HepG2 (cell line): ENCODE results near the gene ANKHD1. TPM values are rescaled to one million over a fixed set of nuclear protein-coding genes. Genes with fewer than 3 reads are reported as not detected.
A peak's percentile ranks its signal among the peaks of the same experiment; 100 is the strongest.

Experiments used
- MED13 ChIP-seq: sonication (generic); formaldehyde crosslinking; IDR thresholded peaks from 2 replicates; pipeline ENCODE4 v1.5.0; 2020; ENCODE audit warnings: missing genetic modification reagents
- PHB2 ChIP-seq: fragments of 450-650 bp; IDR thresholded peaks from 2 replicates; pipeline ENCODE4 v1.6.1; 2018; ENCODE audit not compliant: partially characterized antibody
- PPARG ChIP-seq: conservative IDR thresholded peaks from 2 replicates; pipeline ENCODE4 v1.6.1; 2016; ENCODE audit warnings: missing biosample characterization, missing genetic modification reagents
- TOE1 ChIP-seq: sonication (generic); formaldehyde crosslinking; IDR thresholded peaks from 2 replicates; pipeline ENCODE4 v1.4.0; 2020; ENCODE audit warnings: mild to moderate bottlenecking, missing genetic modification reagents
- ZNF282 ChIP-seq: fragments of 450-650 bp; IDR thresholded peaks from 2 replicates; pipeline ENCODE4 v1.6.1; 2018; ENCODE audit not compliant: partially characterized antibody
- ZNF431 ChIP-seq: sonication (generic); formaldehyde crosslinking; IDR thresholded peaks from 2 replicates; pipeline ENCODE4 v1.9.0; 2022; ENCODE audit warnings: missing genetic modification reagents, low read depth, mild to moderate bottlenecking, borderline replicate concordance
- ZNF446 ChIP-seq: sonication (generic); formaldehyde crosslinking; IDR thresholded peaks from 2 replicates; pipeline ENCODE4 v1.5.0; 2020; ENCODE audit warnings: mild to moderate bottlenecking, missing genetic modification reagents
- ZNF546 ChIP-seq: sonication (generic); formaldehyde crosslinking; conservative IDR thresholded peaks from 2 replicates; pipeline ENCODE4 v1.8.1; 2023; ENCODE audit warnings: mild to moderate bottlenecking, missing genetic modification reagents
- polyA plus RNA-seq, 8 experiments: library from polyadenylated mRNA; depleted of rRNA in 3 of 8; stranded (reverse) in 7 of 8; unstranded in 1 of 8; fragments of >200 nt; fragmentation: Illumina TruSeq in 4 of 8; extraction: Trizol in 4 of 8; gene quantifications; 2 replicates each; pipeline versions ENCODE4 v1.2.1 to v1.2.3, GENCODE V29; 2011 to 2016; ENCODE audit warnings: low read depth in 4 of 8, missing spikeins in 1 of 8, mixed read lengths in 1 of 8; ENCODE audit not compliant: insufficient read depth in 1 of 8
- total RNA-seq, 5 experiments: library from RNA; depleted of rRNA; stranded (reverse); fragments of >200 nt; fragmentation: Illumina TruSeq; extraction: Trizol; gene quantifications; 2 replicates each; pipeline ENCODE4 v1.2.3, GENCODE V29; 2016; ENCODE audit warnings: low read depth in 1 of 5
- TF ChIP-seq, protein P1 (sequence below): sonication (generic); formaldehyde crosslinking; IDR thresholded peaks from 2 replicates; pipeline ENCODE4 v1.4.0; 2020; ENCODE audit warnings: mild to moderate bottlenecking, missing genetic modification reagents, borderline replicate concordance
- TF ChIP-seq, protein P2 (sequence below): sonication (generic); formaldehyde crosslinking; IDR thresholded peaks from 2 replicates; pipeline ENCODE4 v1.4.0; 2020; ENCODE audit warnings: mild to moderate bottlenecking, missing genetic modification reagents
- TF ChIP-seq, protein P3 (sequence below): sonication (generic); formaldehyde crosslinking; IDR thresholded peaks from 2 replicates; pipeline ENCODE4 v1.5.0; 2020; ENCODE audit warnings: missing genetic modification reagents
- TF ChIP-seq, protein P4 (sequence below), 2 experiments: fragments of 450-650 bp in 1 of 2; sonication (generic) in 1 of 2; formaldehyde crosslinking in 1 of 2; IDR thresholded peaks; 2 replicates each; pipeline versions ENCODE4 v1.6.1 to v1.8.0; 2016 to 2022; ENCODE audit warnings: antibody characterized with exemption in 1 of 2, mild to moderate bottlenecking in 1 of 2, missing genetic modification reagents in 1 of 2

ANKHD1 gene
- total and polyA plus RNA-seq, 2 of the 13 experiments (the other 11 are each of a cell fraction or from before 2014, with no cell fraction given): 69.9 to 82.0 TPM

DNA sequence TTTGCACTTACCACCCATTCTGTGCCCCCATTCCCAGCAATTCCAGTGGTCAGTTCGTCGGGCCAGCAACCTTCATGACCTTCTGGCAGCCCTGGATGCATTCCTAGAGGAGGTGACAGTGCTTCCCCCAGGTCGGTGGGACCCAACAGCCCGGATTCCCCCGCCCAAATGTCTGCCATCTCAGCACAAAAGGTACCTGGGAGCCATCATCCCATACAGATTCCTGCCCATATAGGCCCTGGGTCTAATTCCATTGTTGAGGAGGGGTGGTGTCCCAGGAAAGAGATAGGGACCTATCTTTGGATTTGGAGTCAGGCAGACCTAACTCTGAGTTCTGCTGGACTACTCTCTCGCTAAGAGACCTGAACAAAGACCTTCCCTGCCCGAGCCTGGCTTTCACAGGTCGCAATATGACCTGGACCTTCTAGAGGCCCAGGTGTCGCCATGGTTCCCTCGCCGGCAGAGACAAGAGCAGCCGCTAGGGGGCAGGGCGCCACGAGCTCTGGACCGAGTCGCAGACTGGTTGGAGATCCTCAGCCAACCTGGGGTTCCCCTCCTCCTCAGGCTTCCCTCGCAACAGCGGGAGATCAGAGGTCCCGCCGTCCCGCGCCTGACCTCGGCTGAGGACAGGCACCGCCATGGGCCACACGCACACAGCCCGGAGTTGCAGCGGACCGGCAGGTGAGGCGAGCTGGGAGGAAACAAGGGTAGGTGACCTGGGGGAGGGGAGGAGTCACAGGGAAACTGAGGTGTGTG, 38.6 kb upstream of the ANKHD1 start (continued):
- TF ChIP-seq, protein P1, sequence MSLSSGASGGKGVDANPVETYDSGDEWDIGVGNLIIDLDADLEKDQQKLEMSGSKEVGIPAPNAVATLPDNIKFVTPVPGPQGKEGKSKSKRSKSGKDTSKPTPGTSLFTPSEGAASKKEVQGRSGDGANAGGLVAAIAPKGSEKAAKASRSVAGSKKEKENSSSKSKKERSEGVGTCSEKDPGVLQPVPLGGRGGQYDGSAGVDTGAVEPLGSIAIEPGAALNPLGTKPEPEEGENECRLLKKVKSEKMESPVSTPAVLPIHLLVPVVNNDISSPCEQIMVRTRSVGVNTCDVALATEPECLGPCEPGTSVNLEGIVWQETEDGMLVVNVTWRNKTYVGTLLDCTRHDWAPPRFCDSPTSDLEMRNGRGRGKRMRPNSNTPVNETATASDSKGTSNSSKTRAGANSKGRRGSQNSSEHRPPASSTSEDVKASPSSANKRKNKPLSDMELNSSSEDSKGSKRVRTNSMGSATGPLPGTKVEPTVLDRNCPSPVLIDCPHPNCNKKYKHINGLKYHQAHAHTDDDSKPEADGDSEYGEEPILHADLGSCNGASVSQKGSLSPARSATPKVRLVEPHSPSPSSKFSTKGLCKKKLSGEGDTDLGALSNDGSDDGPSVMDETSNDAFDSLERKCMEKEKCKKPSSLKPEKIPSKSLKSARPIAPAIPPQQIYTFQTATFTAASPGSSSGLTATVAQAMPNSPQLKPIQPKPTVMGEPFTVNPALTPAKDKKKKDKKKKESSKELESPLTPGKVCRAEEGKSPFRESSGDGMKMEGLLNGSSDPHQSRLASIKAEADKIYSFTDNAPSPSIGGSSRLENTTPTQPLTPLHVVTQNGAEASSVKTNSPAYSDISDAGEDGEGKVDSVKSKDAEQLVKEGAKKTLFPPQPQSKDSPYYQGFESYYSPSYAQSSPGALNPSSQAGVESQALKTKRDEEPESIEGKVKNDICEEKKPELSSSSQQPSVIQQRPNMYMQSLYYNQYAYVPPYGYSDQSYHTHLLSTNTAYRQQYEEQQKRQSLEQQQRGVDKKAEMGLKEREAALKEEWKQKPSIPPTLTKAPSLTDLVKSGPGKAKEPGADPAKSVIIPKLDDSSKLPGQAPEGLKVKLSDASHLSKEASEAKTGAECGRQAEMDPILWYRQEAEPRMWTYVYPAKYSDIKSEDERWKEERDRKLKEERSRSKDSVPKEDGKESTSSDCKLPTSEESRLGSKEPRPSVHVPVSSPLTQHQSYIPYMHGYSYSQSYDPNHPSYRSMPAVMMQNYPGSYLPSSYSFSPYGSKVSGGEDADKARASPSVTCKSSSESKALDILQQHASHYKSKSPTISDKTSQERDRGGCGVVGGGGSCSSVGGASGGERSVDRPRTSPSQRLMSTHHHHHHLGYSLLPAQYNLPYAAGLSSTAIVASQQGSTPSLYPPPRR (CRISPR knock-in tag): no peak
- TF ChIP-seq ZNF446 (CRISPR knock-in tag) (no peak), MED13 (CRISPR knock-in tag) (no peak), ZNF431 (CRISPR knock-in tag) (no peak), PHB2 (no peak), TOE1 (CRISPR knock-in tag) (no peak), ZNF282 (no peak), PPARG (no peak), ZNF546 (CRISPR knock-in tag) (0 out of 2 replicates have a peak, but pooled peaks have one; percentile 46)
- TF ChIP-seq, protein P2, sequence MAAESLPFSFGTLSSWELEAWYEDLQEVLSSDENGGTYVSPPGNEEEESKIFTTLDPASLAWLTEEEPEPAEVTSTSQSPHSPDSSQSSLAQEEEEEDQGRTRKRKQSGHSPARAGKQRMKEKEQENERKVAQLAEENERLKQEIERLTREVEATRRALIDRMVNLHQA: no peak
- TF ChIP-seq, protein P3, sequence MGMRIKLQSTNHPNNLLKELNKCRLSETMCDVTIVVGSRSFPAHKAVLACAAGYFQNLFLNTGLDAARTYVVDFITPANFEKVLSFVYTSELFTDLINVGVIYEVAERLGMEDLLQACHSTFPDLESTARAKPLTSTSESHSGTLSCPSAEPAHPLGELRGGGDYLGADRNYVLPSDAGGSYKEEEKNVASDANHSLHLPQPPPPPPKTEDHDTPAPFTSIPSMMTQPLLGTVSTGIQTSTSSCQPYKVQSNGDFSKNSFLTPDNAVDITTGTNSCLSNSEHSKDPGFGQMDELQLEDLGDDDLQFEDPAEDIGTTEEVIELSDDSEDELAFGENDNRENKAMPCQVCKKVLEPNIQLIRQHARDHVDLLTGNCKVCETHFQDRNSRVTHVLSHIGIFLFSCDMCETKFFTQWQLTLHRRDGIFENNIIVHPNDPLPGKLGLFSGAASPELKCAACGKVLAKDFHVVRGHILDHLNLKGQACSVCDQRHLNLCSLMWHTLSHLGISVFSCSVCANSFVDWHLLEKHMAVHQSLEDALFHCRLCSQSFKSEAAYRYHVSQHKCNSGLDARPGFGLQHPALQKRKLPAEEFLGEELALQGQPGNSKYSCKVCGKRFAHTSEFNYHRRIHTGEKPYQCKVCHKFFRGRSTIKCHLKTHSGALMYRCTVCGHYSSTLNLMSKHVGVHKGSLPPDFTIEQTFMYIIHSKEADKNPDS (CRISPR knock-in tag): no peak
- TF ChIP-seq, protein P4, sequence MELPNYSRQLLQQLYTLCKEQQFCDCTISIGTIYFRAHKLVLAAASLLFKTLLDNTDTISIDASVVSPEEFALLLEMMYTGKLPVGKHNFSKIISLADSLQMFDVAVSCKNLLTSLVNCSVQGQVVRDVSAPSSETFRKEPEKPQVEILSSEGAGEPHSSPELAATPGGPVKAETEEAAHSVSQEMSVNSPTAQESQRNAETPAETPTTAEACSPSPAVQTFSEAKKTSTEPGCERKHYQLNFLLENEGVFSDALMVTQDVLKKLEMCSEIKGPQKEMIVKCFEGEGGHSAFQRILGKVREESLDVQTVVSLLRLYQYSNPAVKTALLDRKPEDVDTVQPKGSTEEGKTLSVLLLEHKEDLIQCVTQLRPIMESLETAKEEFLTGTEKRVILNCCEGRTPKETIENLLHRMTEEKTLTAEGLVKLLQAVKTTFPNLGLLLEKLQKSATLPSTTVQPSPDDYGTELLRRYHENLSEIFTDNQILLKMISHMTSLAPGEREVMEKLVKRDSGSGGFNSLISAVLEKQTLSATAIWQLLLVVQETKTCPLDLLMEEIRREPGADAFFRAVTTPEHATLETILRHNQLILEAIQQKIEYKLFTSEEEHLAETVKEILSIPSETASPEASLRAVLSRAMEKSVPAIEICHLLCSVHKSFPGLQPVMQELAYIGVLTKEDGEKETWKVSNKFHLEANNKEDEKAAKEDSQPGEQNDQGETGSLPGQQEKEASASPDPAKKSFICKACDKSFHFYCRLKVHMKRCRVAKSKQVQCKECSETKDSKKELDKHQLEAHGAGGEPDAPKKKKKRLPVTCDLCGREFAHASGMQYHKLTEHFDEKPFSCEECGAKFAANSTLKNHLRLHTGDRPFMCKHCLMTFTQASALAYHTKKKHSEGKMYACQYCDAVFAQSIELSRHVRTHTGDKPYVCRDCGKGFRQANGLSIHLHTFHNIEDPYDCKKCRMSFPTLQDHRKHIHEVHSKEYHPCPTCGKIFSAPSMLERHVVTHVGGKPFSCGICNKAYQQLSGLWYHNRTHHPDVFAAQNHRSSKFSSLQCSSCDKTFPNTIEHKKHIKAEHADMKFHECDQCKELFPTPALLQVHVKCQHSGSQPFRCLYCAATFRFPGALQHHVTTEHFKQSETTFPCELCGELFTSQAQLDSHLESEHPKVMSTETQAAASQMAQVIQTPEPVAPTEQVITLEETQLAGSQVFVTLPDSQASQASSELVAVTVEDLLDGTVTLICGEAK (IDR thresholded peaks at IDR 0.05): no peak
- TF ChIP-seq, protein P4 (CRISPR knock-in tag; IDR thresholded peaks at IDR 0.05): no peak
